ENCODE results near the gene PSPC1. TPM values are rescaled to one million over a fixed set of nuclear protein-coding genes. Genes with fewer than 3 reads are reported as not detected.

Gene PSPC1
- total RNA-seq, 1 donor from 2014 or later: 35.1 TPM

DNA sequence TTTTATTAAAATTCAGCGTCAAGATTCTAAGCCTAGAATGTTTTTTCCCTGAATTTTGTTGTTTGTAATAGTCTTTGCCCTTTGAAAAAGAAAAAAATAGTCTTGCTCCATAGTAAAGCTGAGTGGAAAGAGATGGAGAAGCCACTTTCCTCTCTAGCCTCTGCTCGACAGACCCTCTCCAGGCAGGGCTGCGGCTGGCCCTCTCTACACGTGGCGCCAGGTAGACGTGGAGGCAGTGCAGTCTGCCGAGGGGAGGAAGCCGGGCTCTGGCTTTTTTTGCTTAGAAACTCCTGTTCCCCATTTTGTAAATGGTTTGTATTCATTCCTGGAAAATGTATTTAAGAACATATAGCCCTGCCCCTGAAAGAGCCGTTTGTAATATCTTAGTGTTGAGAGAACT is 114.0 kb downstream of the PSPC1 start:
- Mint-ChIP-seq H3K4me1 (ENCODE audit: low read depth) (peaks cover 12% of the 10 kb centered on the region), H3K36me3 (ENCODE audit: low read depth) (peaks cover 38% of the 10 kb centered on the region), H3K9me3 (ENCODE audit: low read depth) (no peaks in the 10 kb centered on the region), H3K4me3 (ENCODE audit: unreplicated experiment) (no peak overlapping the region), H3K27ac (ENCODE audit: unreplicated experiment) (no peak overlapping the region), H3K27me3 (ENCODE audit: low read depth) (no peaks in the 10 kb centered on the region)
- no peak for DNase-seq (ENCODE audit: low spot score)
- TF ChIP-seq, protein P1, sequence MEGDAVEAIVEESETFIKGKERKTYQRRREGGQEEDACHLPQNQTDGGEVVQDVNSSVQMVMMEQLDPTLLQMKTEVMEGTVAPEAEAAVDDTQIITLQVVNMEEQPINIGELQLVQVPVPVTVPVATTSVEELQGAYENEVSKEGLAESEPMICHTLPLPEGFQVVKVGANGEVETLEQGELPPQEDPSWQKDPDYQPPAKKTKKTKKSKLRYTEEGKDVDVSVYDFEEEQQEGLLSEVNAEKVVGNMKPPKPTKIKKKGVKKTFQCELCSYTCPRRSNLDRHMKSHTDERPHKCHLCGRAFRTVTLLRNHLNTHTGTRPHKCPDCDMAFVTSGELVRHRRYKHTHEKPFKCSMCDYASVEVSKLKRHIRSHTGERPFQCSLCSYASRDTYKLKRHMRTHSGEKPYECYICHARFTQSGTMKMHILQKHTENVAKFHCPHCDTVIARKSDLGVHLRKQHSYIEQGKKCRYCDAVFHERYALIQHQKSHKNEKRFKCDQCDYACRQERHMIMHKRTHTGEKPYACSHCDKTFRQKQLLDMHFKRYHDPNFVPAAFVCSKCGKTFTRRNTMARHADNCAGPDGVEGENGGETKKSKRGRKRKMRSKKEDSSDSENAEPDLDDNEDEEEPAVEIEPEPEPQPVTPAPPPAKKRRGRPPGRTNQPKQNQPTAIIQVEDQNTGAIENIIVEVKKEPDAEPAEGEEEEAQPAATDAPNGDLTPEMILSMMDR (IDR thresholded peaks at IDR 0.05): no peak

DNA sequence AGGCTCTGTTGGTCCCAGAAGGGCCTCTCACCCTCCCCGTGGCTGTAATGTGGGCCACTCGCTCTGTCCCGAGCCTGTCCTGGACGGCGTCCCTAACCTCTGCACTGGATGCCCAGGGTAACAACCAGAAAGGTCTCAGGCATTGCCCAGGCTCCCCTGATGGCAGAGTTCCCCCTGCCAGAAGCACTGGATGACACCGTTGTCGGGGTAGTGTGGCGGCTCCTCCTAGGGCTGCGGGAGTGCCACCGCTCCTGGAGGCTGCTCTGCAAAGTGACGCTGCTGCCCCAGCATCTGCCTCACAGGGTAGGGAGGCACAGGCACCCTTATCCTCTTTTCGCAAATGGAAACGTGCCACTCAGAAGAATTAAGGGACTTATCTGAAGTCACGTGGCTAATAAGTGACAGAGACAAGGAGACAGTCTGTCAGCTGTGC is 117.3 kb downstream of the PSPC1 start:
- no peak overlapping the region for H3K4me3 Mint-ChIP-seq (ENCODE audit: unreplicated experiment)
- H3K27me3 Mint-ChIP-seq (ENCODE audit: low read depth): no peaks in the 10 kb centered on the region
- TF ChIP-seq, protein P1 (IDR thresholded peaks at IDR 0.05): no peak
- peaks cover 8% of the 10 kb centered on the region for H3K4me1 Mint-ChIP-seq (ENCODE audit: low read depth)
- peaks cover 44% of the 10 kb centered on the region for H3K36me3 Mint-ChIP-seq (ENCODE audit: low read depth)
- no peak overlapping the region for H3K27ac Mint-ChIP-seq (ENCODE audit: unreplicated experiment)
- DNase-seq (ENCODE audit: low spot score): no peak
- H3K9me3 Mint-ChIP-seq (ENCODE audit: low read depth): no peaks in the 10 kb centered on the region

DNA sequence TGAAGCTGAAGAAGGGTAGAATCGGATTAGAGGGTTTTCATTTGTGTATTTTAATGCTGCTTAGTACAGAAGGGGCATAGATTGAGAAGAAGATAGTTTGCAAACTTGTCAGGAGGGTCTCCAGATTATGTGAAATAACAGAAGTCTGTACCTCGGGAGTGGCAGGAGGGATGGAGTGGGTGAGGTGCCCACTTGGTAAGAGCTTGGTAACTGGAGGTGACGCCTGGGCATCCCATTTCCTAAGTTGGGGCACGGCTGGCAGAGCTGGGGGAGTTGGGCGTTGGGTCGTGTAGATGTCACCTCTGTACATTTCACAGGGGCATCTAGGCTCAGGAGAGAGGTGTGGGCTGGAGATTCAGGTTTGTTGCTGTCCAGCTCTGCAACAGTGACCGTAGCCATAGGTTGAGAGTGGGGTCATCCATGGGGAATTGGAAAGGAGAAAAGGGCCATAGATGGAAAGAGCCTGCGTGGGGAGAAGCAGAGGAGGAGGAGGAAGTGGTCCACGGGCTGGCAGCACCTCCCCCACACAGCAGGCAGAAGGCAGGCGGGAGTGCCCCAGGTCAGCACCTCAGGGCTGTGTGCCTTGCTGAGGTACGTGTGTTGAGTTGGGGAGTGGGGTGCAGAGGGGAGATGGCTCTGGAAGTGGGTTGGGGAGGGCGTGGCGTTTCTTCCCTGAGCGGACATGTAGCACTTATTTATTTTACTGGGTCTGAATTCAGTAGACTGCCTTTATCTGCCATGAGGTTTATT is 118.1 kb downstream of the PSPC1 start:
- TF ChIP-seq, protein P1 (IDR thresholded peaks at IDR 0.05): no peak
- Mint-ChIP-seq H3K9me3 (ENCODE audit: low read depth) (no peaks in the 10 kb centered on the region), H3K4me1 (ENCODE audit: low read depth) (peaks cover under 1% of the 10 kb centered on the region), H3K27me3 (ENCODE audit: low read depth) (no peaks in the 10 kb centered on the region), H3K27ac (ENCODE audit: unreplicated experiment) (no peak overlapping the region), H3K4me3 (ENCODE audit: unreplicated experiment) (no peak overlapping the region), H3K36me3 (ENCODE audit: low read depth) (peaks cover 39% of the 10 kb centered on the region)
- no peak for DNase-seq (ENCODE audit: low spot score)

DNA sequence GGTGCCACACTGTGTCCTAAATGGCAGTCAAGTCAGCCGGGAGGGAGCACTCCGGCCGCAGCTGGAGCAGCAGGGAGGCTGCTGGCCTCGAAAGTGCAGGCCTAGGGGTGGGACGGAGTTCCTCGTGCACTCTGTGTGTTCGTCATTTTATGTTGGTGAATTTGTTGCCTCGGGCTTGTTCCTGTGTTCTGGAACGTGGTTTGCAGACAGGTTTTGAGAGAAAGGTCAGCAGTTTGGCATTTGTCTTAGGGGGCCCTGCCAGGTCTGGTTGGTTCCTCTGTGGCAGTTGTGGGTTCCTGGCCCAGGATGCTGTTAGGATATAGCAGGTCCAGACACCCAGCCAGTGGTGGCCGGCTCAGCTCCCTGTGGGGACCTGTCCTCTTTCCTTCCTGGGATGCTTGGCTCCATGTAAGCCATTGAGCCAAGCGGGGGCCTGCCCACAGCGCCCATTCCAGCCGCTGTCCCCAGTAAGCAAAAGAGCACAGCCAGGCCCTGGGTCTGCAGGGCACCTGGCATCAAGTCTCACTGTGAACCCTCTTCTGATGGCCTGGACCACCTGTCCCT is 119.2 kb downstream of the PSPC1 start:
- Mint-ChIP-seq H3K27me3 (ENCODE audit: low read depth) (no peaks in the 10 kb centered on the region), H3K27ac (ENCODE audit: unreplicated experiment) (no peak overlapping the region), H3K36me3 (ENCODE audit: low read depth) (peaks cover 38% of the 10 kb centered on the region), H3K4me1 (ENCODE audit: low read depth) (no peaks in the 10 kb centered on the region), H3K4me3 (ENCODE audit: unreplicated experiment) (no peak overlapping the region), H3K9me3 (ENCODE audit: low read depth) (no peaks in the 10 kb centered on the region)
- TF ChIP-seq, protein P1 (IDR thresholded peaks at IDR 0.05): no peak
- DNase-seq (ENCODE audit: low spot score): no peak

DNA sequence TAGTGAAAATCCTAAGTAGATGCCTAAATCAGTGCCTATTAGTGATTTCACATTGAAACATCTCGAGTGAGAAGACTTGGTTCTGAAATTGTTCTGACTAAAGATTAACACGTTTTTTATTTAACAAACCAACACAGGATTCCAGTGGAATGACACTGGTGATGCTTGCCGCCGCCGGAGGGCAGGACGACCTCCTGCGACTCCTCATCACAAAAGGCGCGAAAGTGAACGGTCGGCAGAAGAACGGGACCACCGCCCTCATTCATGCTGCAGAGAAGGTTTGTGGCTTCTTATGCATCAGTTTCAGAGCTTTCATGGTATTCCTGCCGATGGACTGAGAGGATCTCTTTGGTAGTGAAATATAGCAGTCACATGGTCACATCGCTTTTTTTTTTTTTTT is 121.2 kb downstream of the PSPC1 start:
- TF ChIP-seq, protein P1 (IDR thresholded peaks at IDR 0.05): no peak
- no peaks in the 10 kb centered on the region for H3K4me1 Mint-ChIP-seq (ENCODE audit: low read depth)
- no peak overlapping the region for H3K4me3 Mint-ChIP-seq (ENCODE audit: unreplicated experiment)
- DNase-seq (ENCODE audit: low spot score): no peak
- H3K27me3 Mint-ChIP-seq (ENCODE audit: low read depth): no peaks in the 10 kb centered on the region
- no peak overlapping the region for H3K27ac Mint-ChIP-seq (ENCODE audit: unreplicated experiment)
- H3K36me3 Mint-ChIP-seq (ENCODE audit: low read depth): peaks cover 33% of the 10 kb centered on the region
- no peaks in the 10 kb centered on the region for H3K9me3 Mint-ChIP-seq (ENCODE audit: low read depth)
